Cerebellar cortex (tissue), 1 donor: ENCODE measurements around the gene IL24.

Experiments
- DNase-seq: peaks from one replicate; pipeline ENCODE4 v3.0.0-alpha.2; 2015; ENCODE audit warnings: low spot score

Gene IL24

GRCh38 chr1:206953626-206954025 is 56.4 kb downstream of the IL24 start:
- no peak for DNase-seq
